GM18520 (cell line): Measurements from ENCODE around the gene PFDN6.

Experiments used
- ATAC-seq: cut with Tn5 transposase; IDR thresholded peaks from one replicate; pipeline ENCODE4 v1.9.1; 2021; ENCODE audit not compliant: unreplicated experiment

PFDN6 gene

DNA sequence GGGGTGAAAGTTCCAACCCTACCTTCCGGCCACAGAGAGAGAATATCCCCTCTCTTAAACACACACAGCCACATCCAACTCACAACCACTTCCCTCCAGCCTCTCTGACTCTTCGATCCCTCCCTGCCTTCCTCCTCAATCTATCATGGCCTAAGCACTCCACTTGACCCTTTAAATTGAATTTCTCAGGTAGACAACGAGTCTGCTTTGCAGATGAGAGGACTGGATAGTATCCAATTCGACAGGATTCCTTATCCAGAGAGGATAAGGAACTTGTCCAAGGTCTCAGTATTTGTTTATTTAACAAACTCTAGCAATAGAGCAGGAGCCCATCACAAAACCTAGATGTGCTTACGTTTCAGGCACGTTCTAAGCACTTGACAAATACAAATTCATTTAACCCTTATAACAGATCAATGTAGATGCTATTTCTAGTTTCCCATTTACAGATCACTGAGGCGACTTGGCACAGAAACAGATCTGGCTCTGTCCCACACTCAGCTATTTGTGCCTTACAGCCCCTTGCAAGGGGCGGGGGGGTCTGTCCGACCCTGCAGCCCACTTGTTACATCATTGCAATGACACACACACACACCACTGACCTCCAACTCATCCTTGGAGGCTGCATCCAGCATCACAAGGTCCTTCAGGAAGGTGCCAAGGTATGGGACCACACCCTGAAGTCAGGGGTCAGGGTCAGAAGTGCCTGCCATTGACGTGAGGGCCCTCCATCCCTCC, 4.9 kb downstream of the PFDN6 start:
- ATAC-seq = no peak

GRCh38 chr6:33295621-33296369, 6.4 kb downstream of the PFDN6 start:
- ATAC-seq = no peak

- no peak for ATAC-seq
Observed at GRCh38 chr6:33296797-33297405, 7.5 kb downstream of the PFDN6 start.

DNA sequence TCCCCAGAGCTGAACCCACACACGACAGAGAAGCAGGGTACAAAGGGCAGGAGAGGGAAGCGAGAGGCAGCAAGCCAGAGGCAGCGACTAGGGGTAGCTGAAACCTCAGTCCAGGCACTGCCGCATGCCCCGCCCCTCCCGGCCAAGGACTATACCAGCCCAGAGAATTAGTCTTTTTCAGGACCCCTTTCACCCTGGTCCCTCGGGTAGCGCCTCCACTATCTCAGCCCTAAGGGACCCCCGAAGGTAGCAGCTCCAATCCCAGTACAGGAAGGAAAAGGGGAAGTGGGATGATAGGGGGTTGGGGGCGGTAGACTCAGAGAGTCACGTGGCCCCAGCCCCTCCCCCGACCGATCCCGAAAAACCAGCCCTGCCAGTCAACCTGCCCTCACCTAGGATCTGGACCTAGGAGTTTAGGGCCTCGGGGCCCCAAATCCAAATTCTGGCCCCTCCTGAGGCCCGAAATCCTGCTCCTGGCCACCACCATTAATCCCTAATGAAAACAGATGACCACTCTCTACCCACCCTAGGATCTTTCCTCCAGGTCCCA, 8.1 kb downstream of the PFDN6 start:
- no peak for ATAC-seq

- ATAC-seq = no peak
Observed at GRCh38 chr6:33297956-33298772, 8.8 kb downstream of the PFDN6 start.

GRCh38 chr6:33298773-33299236, 9.4 kb downstream of the PFDN6 start, which contains the start of gene RGL2:
TSS of gene RGL2 (minus strand) at chr6:33298942. CDS start at chr6:33298610, 332 bp downstream.
- peak; percentile 14 for ATAC-seq

DNA sequence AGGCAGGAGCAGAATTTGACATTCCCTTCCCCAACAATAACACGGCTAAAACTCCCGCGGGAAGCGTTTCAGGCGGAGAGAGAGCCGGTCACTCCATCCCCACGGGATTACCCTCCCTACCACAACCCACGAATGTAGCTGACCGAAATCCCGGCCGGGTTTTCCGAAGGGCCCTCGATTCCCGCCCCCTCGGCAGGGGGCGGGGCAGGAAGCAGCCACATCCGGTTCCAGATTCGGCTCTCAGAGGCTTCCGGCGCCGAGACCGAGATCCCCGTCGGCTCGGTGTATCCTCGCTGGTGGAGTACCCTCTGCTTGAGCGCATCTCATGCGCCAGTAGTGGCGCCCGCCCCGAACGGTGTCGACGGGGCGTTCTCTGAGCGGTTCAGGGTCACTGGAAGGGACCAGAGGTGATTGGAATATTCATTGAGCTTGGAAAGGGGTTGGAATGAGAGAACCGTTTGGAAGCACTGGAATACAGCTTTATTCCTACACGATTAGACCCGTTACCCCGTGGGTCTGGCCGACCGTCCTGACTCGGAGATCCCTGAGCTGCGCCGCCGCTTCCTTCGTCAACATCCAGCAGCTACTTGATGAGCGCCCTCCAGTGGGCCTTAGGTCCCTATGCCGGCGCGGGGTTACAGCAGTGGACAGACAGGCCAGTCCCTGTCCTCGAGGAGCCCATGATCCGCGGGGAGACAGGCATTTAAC, 10.0 kb downstream of the PFDN6 start:
- peak; percentile 59 for ATAC-seq

DNA sequence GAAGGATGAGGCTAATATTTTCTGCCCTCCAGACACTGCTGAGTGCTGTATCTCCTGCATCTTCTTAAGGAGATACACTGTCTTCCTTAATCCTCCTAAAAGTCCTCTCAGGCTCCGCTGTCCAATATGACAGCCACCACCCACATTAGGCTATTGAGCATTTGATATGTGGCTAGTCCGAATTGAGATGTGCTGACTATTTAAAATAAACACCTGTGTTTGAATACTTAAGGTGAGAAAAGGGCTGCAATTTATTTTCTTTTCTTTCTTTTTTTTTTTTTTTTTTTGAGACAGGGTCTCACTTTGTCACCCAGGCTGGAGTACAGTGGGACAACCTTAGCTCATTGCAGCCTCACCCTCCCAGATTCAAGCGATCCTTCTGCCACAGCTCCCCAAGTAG, 12.5 kb downstream of the PFDN6 start:
- ATAC-seq = no peak

DNA sequence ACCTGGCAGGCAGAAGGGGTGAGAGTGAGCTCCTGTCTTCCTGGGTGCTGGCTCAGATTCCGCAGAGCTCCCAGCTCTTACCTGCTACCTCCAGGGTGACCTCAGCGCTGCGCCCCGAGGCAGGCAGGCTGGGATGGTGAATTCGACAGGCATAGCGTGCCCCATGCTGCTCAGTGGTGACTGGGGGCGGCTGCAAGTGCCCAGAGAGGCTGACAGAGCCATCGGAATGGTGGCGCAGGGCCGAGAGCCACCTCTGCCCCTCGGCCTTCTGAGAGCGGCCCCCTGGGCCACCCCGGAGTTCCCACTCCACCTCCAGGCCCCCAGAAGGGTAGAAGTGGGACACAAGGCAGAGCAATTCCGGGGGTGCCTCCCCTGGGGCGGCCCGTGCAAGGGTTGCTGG, 14.8 kb downstream of the PFDN6 start:
- ATAC-seq = no peak

DNA sequence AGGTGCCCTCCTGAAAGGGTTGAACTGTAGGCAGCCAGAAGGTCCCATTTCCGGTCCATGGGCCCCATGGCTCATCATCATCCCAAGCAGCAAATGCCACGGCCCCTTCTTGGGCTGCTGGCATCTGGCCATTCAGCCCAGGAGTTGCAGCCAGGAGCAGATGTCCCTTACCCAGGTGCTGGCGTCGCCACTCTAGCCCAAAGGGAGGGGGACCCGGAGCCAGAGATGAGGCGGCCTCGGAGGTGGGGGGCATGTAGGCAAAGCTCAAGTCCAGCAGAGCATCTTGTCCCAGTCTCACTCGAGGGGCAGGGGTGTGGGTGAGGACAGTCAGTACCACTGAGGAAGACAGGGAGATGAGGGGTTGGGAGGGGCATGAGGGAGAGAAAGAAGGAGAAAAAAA, 15.7 kb downstream of the PFDN6 start:
- ATAC-seq = no peak

- no peak for ATAC-seq
Observed at GRCh38 chr6:33306356-33306755, 17.0 kb downstream of the PFDN6 start.

GRCh38 chr6:33312361-33313104, 23.1 kb downstream of the PFDN6 start:
- ATAC-seq = no peak

GRCh38 chr6:33313105-33313708, 23.8 kb downstream of the PFDN6 start:
- ATAC-seq = peak; percentile 1

DNA sequence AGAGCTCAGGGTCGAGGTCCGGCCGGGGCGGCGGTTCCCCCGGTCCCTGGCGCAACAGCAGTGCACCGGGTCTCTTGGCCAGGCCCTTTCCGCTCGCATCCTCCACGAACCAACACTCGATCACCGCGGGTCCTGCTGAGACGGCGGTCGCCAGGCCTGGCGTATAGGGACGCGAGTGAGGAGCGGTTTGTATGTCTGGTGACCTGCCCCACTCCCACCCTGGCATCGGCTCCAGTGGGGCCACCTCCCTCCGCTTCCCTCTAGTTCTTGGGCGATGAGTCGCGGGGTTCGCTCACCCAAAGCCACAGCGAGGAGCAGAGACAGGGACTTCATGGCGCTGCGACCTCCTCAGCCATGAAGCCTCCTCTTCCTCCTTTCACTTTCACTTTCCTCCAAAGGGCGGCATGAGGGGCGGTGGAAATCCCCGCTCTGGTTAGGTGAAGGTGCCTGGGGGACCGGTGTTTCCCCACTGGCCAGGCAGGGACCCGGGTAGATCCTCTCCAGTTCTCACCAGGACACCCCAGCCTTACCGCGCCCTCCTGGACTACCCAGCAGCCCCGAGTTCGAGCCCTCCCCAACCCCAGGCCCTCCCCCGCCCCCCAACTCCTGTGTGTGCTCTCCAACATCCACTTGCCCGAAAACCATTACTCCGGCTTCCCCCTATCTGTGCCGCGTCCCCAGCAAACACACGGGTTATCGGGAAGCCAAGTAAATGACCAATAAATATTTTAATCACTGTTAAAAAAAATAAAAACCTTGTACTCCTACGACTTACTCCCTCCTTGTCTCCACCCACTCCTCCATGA, 24.5 kb downstream of the PFDN6 start, which contains the start of gene TAPBP:
Gene TAPBP, minus strand, starts transcription at position 370 of the 806 bp plus-strand sequence. Its CDS starts 37 bp downstream, at position 333.
- peak; percentile 26 for ATAC-seq

- no peak for ATAC-seq
Observed at GRCh38 chr6:33314515-33314942, 25.1 kb downstream of the PFDN6 start.

DNA sequence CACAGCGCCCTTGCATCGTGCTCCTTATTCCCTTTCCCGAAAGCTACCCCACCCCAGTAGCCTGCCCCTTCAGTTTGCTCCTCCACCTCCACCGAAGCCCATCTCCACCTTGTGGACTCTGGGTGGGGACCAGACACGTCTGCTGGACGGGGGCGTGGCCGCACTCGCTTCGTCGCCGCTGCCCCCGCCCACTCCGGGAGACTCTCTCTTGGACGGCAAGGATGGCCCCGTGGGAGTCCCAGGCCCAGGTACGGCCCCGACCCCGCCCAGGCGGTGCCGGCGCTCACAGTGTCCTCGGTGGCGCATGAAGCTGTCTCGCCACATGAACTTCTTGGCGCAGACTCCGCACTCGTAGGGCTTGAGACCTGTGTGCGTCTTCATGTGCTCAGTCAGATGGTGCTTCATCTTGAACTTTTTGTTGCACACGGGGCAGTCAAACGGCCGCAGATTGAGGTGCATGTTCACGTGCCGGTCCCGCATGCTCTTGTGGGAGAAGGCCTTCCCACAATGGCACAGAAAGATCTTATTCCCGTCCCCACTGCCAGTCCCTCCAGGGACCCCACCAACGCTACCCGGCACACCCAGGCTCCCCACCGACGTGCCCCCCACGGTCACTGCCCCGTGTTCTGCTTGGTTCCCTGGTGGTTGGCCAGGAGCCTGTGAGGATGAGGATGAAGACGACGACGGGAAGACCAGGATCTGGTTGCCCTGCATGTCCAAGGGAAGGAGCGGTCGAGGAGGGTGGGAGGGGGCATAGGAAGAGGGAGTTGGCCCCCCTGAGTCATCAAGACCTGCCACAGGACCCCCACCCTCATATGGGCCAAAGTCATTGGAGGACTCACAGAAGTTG, 25.8 kb downstream of the PFDN6 start:
- ATAC-seq = no peak
